Liver (tissue), 9 donors: ENCODE measurements around the gene DNAJC9. TPM values are rescaled to one million over a fixed set of nuclear protein-coding genes. Genes with fewer than 3 reads are reported as not detected.

ENCODE experiments used
- DNase-seq: peaks from one replicate; pipeline ENCODE4 v3.0.0-alpha.2; 2017; ENCODE audit warnings: low spot score
- H3K27ac ChIP-seq, 2 donors: one replicate each; pipeline ENCODE4 v1.7.0; 2013; ENCODE audit warnings: inconsistent platforms in 2 of 2, low read length in 2 of 2, control low read depth in 1 of 2, low read depth in 1 of 2, mild to moderate bottlenecking in 1 of 2
- H3K27me3 ChIP-seq, 4 donors: one replicate each; pipeline versions ENCODE4 v1.6.1 to v1.7.0; 2013; ENCODE audit warnings: low read length in 3 of 4, inconsistent platforms in 1 of 4, mild to moderate bottlenecking in 1 of 4, moderate library complexity in 1 of 4; ENCODE audit not compliant: control insufficient read depth in 4 of 4, insufficient read depth in 4 of 4
- H3K36me3 ChIP-seq, 4 donors: one replicate each; pipeline versions ENCODE4 v1.6.1 to v1.7.0; 2013; ENCODE audit warnings: low read length in 3 of 4, mild to moderate bottlenecking in 3 of 4, low read depth in 1 of 4, moderate library complexity in 1 of 4; ENCODE audit not compliant: control insufficient read depth in 4 of 4, insufficient read depth in 3 of 4
- H3K4me1 ChIP-seq, 4 donors: one replicate each; pipeline versions ENCODE4 v1.6.1 to v1.7.0; 2013; ENCODE audit warnings: low read length in 3 of 4, mild to moderate bottlenecking in 3 of 4, moderate library complexity in 1 of 4; ENCODE audit not compliant: control insufficient read depth in 4 of 4, insufficient read depth in 4 of 4
- H3K4me3 ChIP-seq, 3 donors: one replicate each; pipeline versions ENCODE4 v1.6.1 to v1.7.0; 2013; ENCODE audit warnings: low read length in 3 of 3, control low read depth in 1 of 3, low read depth in 1 of 3, mild to moderate bottlenecking in 1 of 3
- H3K9ac ChIP-seq, 2 donors: one replicate each; pipeline ENCODE4 v1.7.0; 2013; ENCODE audit warnings: low read length in 2 of 2, mild to moderate bottlenecking in 2 of 2, moderate library complexity in 2 of 2, control low read depth in 1 of 2, low read depth in 1 of 2
- H3K9me3 ChIP-seq, 4 donors: one replicate each; pipeline versions ENCODE4 v1.6.1 to v1.7.0; 2013; ENCODE audit warnings: low read length in 3 of 4; ENCODE audit not compliant: control insufficient read depth in 4 of 4
- ATF3 ChIP-seq: IDR thresholded peaks from 2 replicates; pipeline ENCODE4 v1.6.1; 2016; ENCODE audit warnings: antibody characterized with exemption
- CTCF ChIP-seq: fragments of 150-350 bp; IDR thresholded peaks from 2 replicates; pipeline ENCODE4 v1.5.1; 2017; ENCODE audit warnings: improper control_type of control experiment, low read depth, low read length; ENCODE audit not compliant: missing input control
- FOXA1 ChIP-seq: IDR thresholded peaks from 2 replicates; pipeline ENCODE4 v1.6.1; 2016; ENCODE audit warnings: antibody characterized with exemption
- FOXA2 ChIP-seq: IDR thresholded peaks from 2 replicates; pipeline ENCODE4 v1.6.1; 2016; ENCODE audit warnings: antibody characterized with exemption
- GABPA ChIP-seq, 2 donors: IDR thresholded peaks in 1 of 2; conservative IDR thresholded peaks in 1 of 2; 2 replicates each; pipeline ENCODE4 v1.6.1; 2016; ENCODE audit warnings: antibody characterized with exemption in 2 of 2, mild to moderate bottlenecking in 1 of 2, moderate library complexity in 1 of 2
- HNF4A ChIP-seq, 2 donors: conservative IDR thresholded peaks; 2 replicates each; pipeline ENCODE4 v1.6.1; 2016; ENCODE audit warnings: antibody characterized with exemption in 2 of 2, mild to moderate bottlenecking in 2 of 2
- HNF4G ChIP-seq: IDR thresholded peaks from 2 replicates; pipeline ENCODE4 v1.6.1; 2016; ENCODE audit warnings: antibody characterized with exemption
- NR2F2 ChIP-seq: IDR thresholded peaks from 2 replicates; pipeline ENCODE4 v1.6.1; 2016; ENCODE audit warnings: antibody characterized with exemption
- RAD21 ChIP-seq, 2 donors: IDR thresholded peaks; 2 replicates each; pipeline ENCODE4 v1.6.1; 2016; ENCODE audit warnings: antibody characterized with exemption in 2 of 2, mild to moderate bottlenecking in 2 of 2
- REST ChIP-seq: IDR thresholded peaks from 2 replicates; pipeline ENCODE4 v1.6.1; 2016; ENCODE audit warnings: antibody characterized with exemption, mild to moderate bottlenecking
- RXRA ChIP-seq, 2 donors: IDR thresholded peaks; 2 replicates each; pipeline ENCODE4 v1.6.1; 2017 to 2018; ENCODE audit warnings: antibody characterized with exemption in 2 of 2, mild to moderate bottlenecking in 1 of 2
- SP1 ChIP-seq: IDR thresholded peaks from 2 replicates; pipeline ENCODE4 v1.6.1; 2018; ENCODE audit warnings: antibody characterized with exemption, mild to moderate bottlenecking
- TAF1 ChIP-seq: conservative IDR thresholded peaks from 2 replicates; pipeline ENCODE4 v1.6.1; 2016; ENCODE audit warnings: antibody characterized with exemption, mild to moderate bottlenecking
- YY1 ChIP-seq: IDR thresholded peaks from 2 replicates; pipeline ENCODE4 v1.6.1; 2016; ENCODE audit warnings: antibody characterized with exemption, mild to moderate bottlenecking
- ZBTB33 ChIP-seq: IDR thresholded peaks from 2 replicates; pipeline ENCODE4 v1.6.1; 2016; ENCODE audit warnings: antibody characterized with exemption
- WGBS: extraction: QIAGEN DNeasy Blood & Tissue Kit; methylation state at CpG from one replicate; pipeline ENCODE4 v1.1.7; 2013; 5-methylcytosine and 5-hydroxymethylcytosine counted together
- polyA plus RNA-seq, 2 donors: library from polyadenylated mRNA; stranded (reverse) in 1 of 2; unstranded in 1 of 2; fragments of 200-250 nt in 1 of 2; fragments of >200 nt in 1 of 2; fragmentation: Nextera tagmentation in 1 of 2; extraction: Ambion mirVana in 1 of 2; gene quantifications; one replicate each; pipeline versions ENCODE4 v1.2.1 to v1.2.3, GENCODE V29; 2013 to 2015
- total RNA-seq, 2 donors: library from RNA; depleted of rRNA; stranded (reverse); fragments of >200 nt; gene quantifications; one replicate each; pipeline ENCODE4 v1.2.3, GENCODE V29; 2014
- donor health status: healthy.
- donor health status: healthy.
- donor health status: healthy.
- donor health status: healthy.
- donor health status: healthy.

The DNAJC9 gene
- total and polyA plus RNA-seq, 4 donors, result 4.1 to 45.5 (median 9.9) TPM

GRCh38 chr10:73246322-73246645 is 771 bp downstream of the DNAJC9 start:
- H3K27ac ChIP-seq, result peak overlapping the region; percentile 45 to 71
- no peaks in the 10 kb centered on the region for H3K9me3 ChIP-seq
- peaks cover 3 to 34% (median 29%) of the 10 kb centered on the region in 4 donors for H3K4me1 ChIP-seq

GRCh38 chr10:73244866-73245477 is 2.1 kb downstream of the DNAJC9 start:
- Histone ChIP-seq H3K9me3 (no peaks in the 10 kb centered on the region), H3K36me3 (peaks cover 3 to 31% (median 24%) of the 10 kb centered on the region in 4 donors), H3K27ac (no peak overlapping the region), H3K9ac (no peak overlapping the region), H3K4me1 (peaks cover 3 to 28% (median 21%) of the 10 kb centered on the region in 4 donors), H3K4me3 (no peak overlapping the region), H3K27me3 (no peaks in the 10 kb centered on the region)
- WGBS, result 76% methylated on average over 8 of the region's 8 CpGs
- no peak for TF ChIP-seq YY1
- TF ChIP-seq HNF4G, result no peak
- no peak for TF ChIP-seq HNF4A (conservative IDR thresholded peaks at IDR 0.05)
- no peak for TF ChIP-seq RXRA (IDR thresholded peaks at IDR 0.05)
- TF ChIP-seq FOXA2, result no peak
- no peak for TF ChIP-seq ATF3
- TF ChIP-seq CTCF, result no peak
- no peak for TF ChIP-seq RAD21 (IDR thresholded peaks at IDR 0.05)
- peak; percentile 55 for DNase-seq

More at GRCh38 chr10:73246322-73246645, 771 bp downstream of the DNAJC9 start:
- H3K36me3 ChIP-seq, result peaks cover 3 to 20% (median 19%) of the 10 kb centered on the region in 4 donors
- no peaks in the 10 kb centered on the region for H3K27me3 ChIP-seq
- no peak for DNase-seq
- no peak for TF ChIP-seq YY1
- TF ChIP-seq REST, result no peak
- TF ChIP-seq ATF3, result no peak
- TF ChIP-seq TAF1, result no peak
- TF ChIP-seq NR2F2, result no peak
- no peak for TF ChIP-seq HNF4G
- TF ChIP-seq FOXA2, result no peak
- no peak for TF ChIP-seq ZBTB33
- no peak for TF ChIP-seq GABPA (IDR thresholded peaks at IDR 0.05 in 1 of 2, conservative IDR thresholded peaks at IDR 0.05 in 1 of 2)
- no peak for TF ChIP-seq FOXA1
- TF ChIP-seq HNF4A (conservative IDR thresholded peaks at IDR 0.05), result no peak
- TF ChIP-seq SP1, result no peak
- no peak for TF ChIP-seq RXRA (IDR thresholded peaks at IDR 0.05)
- H3K9ac ChIP-seq, result peak overlapping the region; percentile 49 to 87
- WGBS, result 2% methylated on average over 8 of the region's 8 CpGs
- peak overlapping the region; percentile 78 to 92 (median 83) for H3K4me3 ChIP-seq
